ENCODE measurements around the gene NRN1.

GRCh38 chr6:5956939-5957338, 49.8 kb downstream of the NRN1 start:
- TF ChIP-seq EZH2 (IDR thresholded peaks at IDR 0.05; ENCODE audit: low read length): no peak
- no peak for TF ChIP-seq CTCF (optimal IDR thresholded peaks at IDR 0.05 in 1 of 3, IDR thresholded peaks at IDR 0.05 in 1 of 3, conservative IDR thresholded peaks at IDR 0.05 in 1 of 3; ENCODE audit: extremely low read depth in 1 of 3, insufficient read depth in 2 of 3, low read length in 3 of 3)
